KMS-11 (cell line): ENCODE measurements around the gene WNT5A.

Experiments used
- H2AFZ ChIP-seq: fragments of 200-600 bp; sonication (generic); 2 replicates; pipeline ENCODE4 v1.6.1; 2016; ENCODE audit warnings: antibody characterized with exemption, mixed run types, low read depth
- H3K27ac ChIP-seq: fragments of 200-600 bp; sonication (generic); 2 replicates; pipeline ENCODE4 v1.6.1; 2016; ENCODE audit warnings: mild to moderate bottlenecking, mixed run types
- H3K27me3 ChIP-seq: fragments of 200-600 bp; sonication (generic); 2 replicates; pipeline ENCODE4 v1.6.1; 2017; ENCODE audit warnings: mild to moderate bottlenecking, low read depth, mixed run types, moderate library complexity; ENCODE audit not compliant: insufficient read depth
- H3K36me3 ChIP-seq: fragments of 200-600 bp; sonication (generic); 2 replicates; pipeline ENCODE4 v1.6.1; 2017; ENCODE audit warnings: mild to moderate bottlenecking, mixed run types; ENCODE audit not compliant: insufficient read depth
- H3K4me1 ChIP-seq: fragments of 200-600 bp; sonication (generic); 2 replicates; pipeline ENCODE4 v1.6.1; 2016; ENCODE audit warnings: mild to moderate bottlenecking, low read depth, mixed run types; ENCODE audit not compliant: poor library complexity, severe bottlenecking
- H3K4me2 ChIP-seq: fragments of 200-600 bp; sonication (generic); 2 replicates; pipeline ENCODE4 v1.7.0; 2016; ENCODE audit warnings: mild to moderate bottlenecking, mixed run types
- H3K4me3 ChIP-seq: fragments of 200-600 bp; sonication (generic); IDR thresholded peaks from 2 replicates; pipeline ENCODE4 v1.6.1; 2017; ENCODE audit warnings: low read depth, low read length, mixed read lengths; ENCODE audit not compliant: insufficient read depth
- H3K79me2 ChIP-seq: fragments of 200-600 bp; sonication (generic); 2 replicates; pipeline ENCODE4 v1.6.1; 2016; ENCODE audit warnings: low read depth, mixed run types; ENCODE audit not compliant: insufficient read depth
- H3K9ac ChIP-seq: fragments of 200-600 bp; sonication (generic); 2 replicates; pipeline ENCODE4 v1.6.1; 2016; ENCODE audit warnings: mild to moderate bottlenecking, mixed run types
- H4K20me1 ChIP-seq: fragments of 200-600 bp; sonication (generic); 2 replicates; pipeline ENCODE4 v1.6.1; 2016; ENCODE audit warnings: mild to moderate bottlenecking, mixed run types; ENCODE audit not compliant: insufficient read depth
- CTCF ChIP-seq: fragments of 200-600 bp; sonication (generic); conservative IDR thresholded peaks from 2 replicates; pipeline ENCODE4 v1.6.1; 2017; ENCODE audit warnings: low read depth, mild to moderate bottlenecking, antibody characterized with exemption, low read length, moderate library complexity, mixed read lengths

WNT5A gene

GRCh38 chr3:55442861-55443260 lies 44.2 kb downstream of the WNT5A start:
- H3K27me3 ChIP-seq = no peaks in the 10 kb centered on the region
- no peak for TF ChIP-seq CTCF
- no peak overlapping the region for H3K4me3 ChIP-seq
- H4K20me1 ChIP-seq = no peaks in the 10 kb centered on the region
- H3K9ac ChIP-seq = no peak overlapping the region
- no peaks in the 10 kb centered on the region for H3K4me1 ChIP-seq
- no peaks in the 10 kb centered on the region for H3K79me2 ChIP-seq
- no peak overlapping the region for H3K4me2 ChIP-seq
- H2AFZ ChIP-seq = no peak overlapping the region
- H3K36me3 ChIP-seq = no peaks in the 10 kb centered on the region
- no peak overlapping the region for H3K27ac ChIP-seq

- H3K4me2 ChIP-seq = no peak overlapping the region
Observed at GRCh38 chr3:55441499-55441898, 45.6 kb downstream of the WNT5A start.

GRCh38 chr3:55440104-55440708 lies 46.9 kb downstream of the WNT5A start:
- H3K4me2 ChIP-seq = no peak overlapping the region
- no peak overlapping the region for H3K27ac ChIP-seq
- H3K9ac ChIP-seq = no peak overlapping the region
- H2AFZ ChIP-seq = no peak overlapping the region
- no peaks in the 10 kb centered on the region for H3K36me3 ChIP-seq
- H3K27me3 ChIP-seq = no peaks in the 10 kb centered on the region
- H3K4me3 ChIP-seq = no peak overlapping the region
- H3K4me1 ChIP-seq = no peaks in the 10 kb centered on the region
- H4K20me1 ChIP-seq = no peaks in the 10 kb centered on the region
- H3K79me2 ChIP-seq = no peaks in the 10 kb centered on the region
- TF ChIP-seq CTCF = no peak

More at GRCh38 chr3:55441499-55441898, 45.6 kb downstream of the WNT5A start:
- Histone ChIP-seq H3K27me3 (no peaks in the 10 kb centered on the region), H3K79me2 (no peaks in the 10 kb centered on the region), H3K4me3 (no peak overlapping the region), H3K36me3 (no peaks in the 10 kb centered on the region), H3K4me1 (no peaks in the 10 kb centered on the region), H3K27ac (no peak overlapping the region), H3K9ac (no peak overlapping the region), H4K20me1 (no peaks in the 10 kb centered on the region), H2AFZ (no peak overlapping the region)
- TF ChIP-seq CTCF = no peak

GRCh38 chr3:55439657-55440056 lies 47.4 kb downstream of the WNT5A start:
- TF ChIP-seq CTCF = no peak
- no peak overlapping the region for H3K4me2 ChIP-seq

More at GRCh38 chr3:55439657-55440056, 47.4 kb downstream of the WNT5A start:
- H3K4me1 ChIP-seq = no peaks in the 10 kb centered on the region
- no peaks in the 10 kb centered on the region for H3K27me3 ChIP-seq
- H4K20me1 ChIP-seq = no peaks in the 10 kb centered on the region
- no peaks in the 10 kb centered on the region for H3K36me3 ChIP-seq
- no peak overlapping the region for H2AFZ ChIP-seq
- H3K27ac ChIP-seq = no peak overlapping the region
- no peaks in the 10 kb centered on the region for H3K79me2 ChIP-seq
- H3K4me3 ChIP-seq = no peak overlapping the region
- no peak overlapping the region for H3K9ac ChIP-seq
